ENCODE results near the gene SRPK2. TPM values are rescaled to one million over a fixed set of nuclear protein-coding genes. Genes with fewer than 3 reads are reported as not detected.

The SRPK2 gene
- polyA plus RNA-seq, 5 donors = 40.3 to 60.8 (median 58.0) TPM

- DNase-seq = no peak
Observed at GRCh38 chr7:105102557-105103352, 286.0 kb downstream of the SRPK2 start.

- no peak for DNase-seq
Observed at GRCh38 chr7:105101864-105102263, 286.9 kb downstream of the SRPK2 start.

GRCh38 chr7:105098863-105099515 is 289.7 kb downstream of the SRPK2 start:
- DNase-seq = no peak

- no peak for DNase-seq
Observed at GRCh38 chr7:105097619-105098018, 291.1 kb downstream of the SRPK2 start.

GRCh38 chr7:105096306-105096705 is 292.4 kb downstream of the SRPK2 start:
- no peak for DNase-seq

GRCh38 chr7:105094966-105095365 is 293.8 kb downstream of the SRPK2 start:
- no peak for DNase-seq

- no peak for DNase-seq
Observed at GRCh38 chr7:105088456-105088855, 300.3 kb downstream of the SRPK2 start.

GRCh38 chr7:105087981-105088380 is 300.7 kb downstream of the SRPK2 start:
- no peak for DNase-seq

- DNase-seq = no peak
Observed at GRCh38 chr7:105086850-105087249, 301.9 kb downstream of the SRPK2 start.

GRCh38 chr7:105084581-105084980 is 304.1 kb downstream of the SRPK2 start:
- DNase-seq = no peak

- DNase-seq = no peak
Observed at GRCh38 chr7:105079348-105079747, 309.4 kb downstream of the SRPK2 start.

- no peak for DNase-seq
Observed at GRCh38 chr7:105073143-105073542, 315.6 kb downstream of the SRPK2 start.

- DNase-seq = no peak
Observed at GRCh38 chr7:105068886-105069285, 319.8 kb downstream of the SRPK2 start.

GRCh38 chr7:105067691-105068090 is 321.0 kb downstream of the SRPK2 start:
- DNase-seq = no peak

Other genes starting within 250 kb of the SRPK2 start
- gene PUS7, start 133.3 kb upstream of the SRPK2 start, polyA plus RNA-seq (ENCODE audit: insufficient read depth in 1 of 5, insufficient read length in 5 of 5, low replicate concordance in 1 of 5) = 10 to 100 TPM; 25.2 to 34.0 (median 29.3) TPM
- gene RINT1, start 143.3 kb upstream of the SRPK2 start, polyA plus RNA-seq (ENCODE audit: insufficient read depth in 1 of 5, insufficient read length in 5 of 5, low replicate concordance in 1 of 5) = 10 to 100 TPM; 22.4 to 35.2 (median 32.9) TPM
- gene EFCAB10, start 192.6 kb upstream of the SRPK2 start, polyA plus RNA-seq (ENCODE audit: insufficient read depth in 1 of 5, insufficient read length in 5 of 5, low replicate concordance in 1 of 5) = 1 to 10 TPM; 2.6 to 8.3 (median 5.4) TPM